ENCODE data around the gene ADAMTS8.

ADAMTS8 gene

GRCh38 chr11:130467116-130467900 lies 38.9 kb upstream of the ADAMTS8 start:
- ATAC-seq = no peak
- Mint-ChIP-seq H3K4me3 (no peak overlapping the region), H3K9me3 (no peaks in the 10 kb centered on the region), H3K36me3 (no peaks in the 10 kb centered on the region), H3K27ac (no peak overlapping the region), H3K4me1 (no peaks in the 10 kb centered on the region)
- no peak for DNase-seq (ENCODE audit: low spot score in 2 of 2)

- no peaks in the 10 kb centered on the region for H3K4me1 Mint-ChIP-seq
- no peak overlapping the region for H3K4me3 Mint-ChIP-seq
- no peaks in the 10 kb centered on the region for H3K9me3 Mint-ChIP-seq
- ATAC-seq = no peak
- DNase-seq (ENCODE audit: low spot score in 2 of 2) = no peak
- H3K36me3 Mint-ChIP-seq = no peaks in the 10 kb centered on the region
- H3K27ac Mint-ChIP-seq = no peak overlapping the region
These were observed 36.9 kb upstream of the ADAMTS8 start for GRCh38 chr11:130465263-130465662.

- Mint-ChIP-seq H3K4me3 (no peak overlapping the region), H3K36me3 (no peaks in the 10 kb centered on the region), H3K4me1 (no peaks in the 10 kb centered on the region), H3K27ac (no peak overlapping the region), H3K9me3 (no peaks in the 10 kb centered on the region)
- DNase-seq (ENCODE audit: low spot score in 2 of 2) = no peak
- no peak for ATAC-seq
These were observed 35.9 kb upstream of the ADAMTS8 start for GRCh38 chr11:130464291-130464812.

- no peak overlapping the region for H3K27ac Mint-ChIP-seq
- H3K4me3 Mint-ChIP-seq = no peak overlapping the region
- H3K36me3 Mint-ChIP-seq = no peaks in the 10 kb centered on the region
- H3K9me3 Mint-ChIP-seq = no peaks in the 10 kb centered on the region
- ATAC-seq (no peak), DNase-seq (ENCODE audit: low spot score in 2 of 2) (no peak)
- no peaks in the 10 kb centered on the region for H3K4me1 Mint-ChIP-seq
These were observed 34.5 kb upstream of the ADAMTS8 start for GRCh38 chr11:130462931-130463330.

GRCh38 chr11:130462101-130462885 lies 33.9 kb upstream of the ADAMTS8 start:
- Mint-ChIP-seq H3K9me3 (no peaks in the 10 kb centered on the region), H3K4me3 (no peak overlapping the region), H3K4me1 (no peaks in the 10 kb centered on the region), H3K36me3 (no peaks in the 10 kb centered on the region), H3K27ac (no peak overlapping the region)
- DNase-seq (ENCODE audit: low spot score in 2 of 2) = no peak
- ATAC-seq = no peak

GRCh38 chr11:130459521-130459920 lies 31.1 kb upstream of the ADAMTS8 start:
- no peak overlapping the region for H3K27ac Mint-ChIP-seq
- H3K4me3 Mint-ChIP-seq = no peak overlapping the region
- no peak for ATAC-seq

GRCh38 chr11:130458410-130458729 lies 30.0 kb upstream of the ADAMTS8 start:
- no peak overlapping the region for H3K27ac Mint-ChIP-seq

More at GRCh38 chr11:130459521-130459920, 31.1 kb upstream of the ADAMTS8 start:
- H3K9me3 Mint-ChIP-seq = no peaks in the 10 kb centered on the region
- no peaks in the 10 kb centered on the region for H3K36me3 Mint-ChIP-seq
- H3K4me1 Mint-ChIP-seq = no peaks in the 10 kb centered on the region
- DNase-seq (ENCODE audit: low spot score in 2 of 2) = no peak

GRCh38 chr11:130457623-130458409 lies 29.4 kb upstream of the ADAMTS8 start:
- DNase-seq (ENCODE audit: low spot score in 2 of 2) (no peak), ATAC-seq (no peak)
- H3K4me3 Mint-ChIP-seq = no peak overlapping the region
- H3K4me1 Mint-ChIP-seq = no peaks in the 10 kb centered on the region
- H3K36me3 Mint-ChIP-seq = no peaks in the 10 kb centered on the region
- no peaks in the 10 kb centered on the region for H3K9me3 Mint-ChIP-seq
- no peak overlapping the region for H3K27ac Mint-ChIP-seq

More at GRCh38 chr11:130458410-130458729, 30.0 kb upstream of the ADAMTS8 start:
- no peak for ATAC-seq
- no peaks in the 10 kb centered on the region for H3K9me3 Mint-ChIP-seq
- no peaks in the 10 kb centered on the region for H3K4me1 Mint-ChIP-seq
- H3K4me3 Mint-ChIP-seq = no peak overlapping the region
- no peak for DNase-seq (ENCODE audit: low spot score in 2 of 2)
- H3K36me3 Mint-ChIP-seq = no peaks in the 10 kb centered on the region

GRCh38 chr11:130456286-130456685 lies 27.9 kb upstream of the ADAMTS8 start:
- ATAC-seq (no peak), DNase-seq (ENCODE audit: low spot score in 2 of 2) (no peak)
- Mint-ChIP-seq H3K4me1 (no peaks in the 10 kb centered on the region), H3K36me3 (no peaks in the 10 kb centered on the region), H3K9me3 (no peaks in the 10 kb centered on the region), H3K4me3 (no peak overlapping the region), H3K27ac (no peak overlapping the region)

- Mint-ChIP-seq H3K27ac (no peak overlapping the region), H3K4me3 (no peak overlapping the region), H3K4me1 (no peaks in the 10 kb centered on the region), H3K36me3 (no peaks in the 10 kb centered on the region), H3K9me3 (no peaks in the 10 kb centered on the region)
- no peak for ATAC-seq
- DNase-seq (ENCODE audit: low spot score in 2 of 2) = no peak
These were observed 27.2 kb upstream of the ADAMTS8 start for GRCh38 chr11:130455483-130456127.

GRCh38 chr11:130454491-130455252 lies 26.3 kb upstream of the ADAMTS8 start:
- Mint-ChIP-seq H3K4me1 (no peaks in the 10 kb centered on the region), H3K36me3 (no peaks in the 10 kb centered on the region), H3K4me3 (no peak overlapping the region), H3K27ac (no peak overlapping the region), H3K9me3 (no peaks in the 10 kb centered on the region)
- ATAC-seq (no peak), DNase-seq (ENCODE audit: low spot score in 2 of 2) (no peak)

- no peaks in the 10 kb centered on the region for H3K9me3 Mint-ChIP-seq
- no peak overlapping the region for H3K27ac Mint-ChIP-seq
- no peak for ATAC-seq
- DNase-seq (ENCODE audit: low spot score in 2 of 2) = no peak
- peaks cover 4% of the 10 kb centered on the region for H3K4me1 Mint-ChIP-seq
- H3K36me3 Mint-ChIP-seq = no peaks in the 10 kb centered on the region
- no peak overlapping the region for H3K4me3 Mint-ChIP-seq
These were observed 24.5 kb upstream of the ADAMTS8 start for GRCh38 chr11:130452940-130453339.

- Mint-ChIP-seq H3K27ac (no peak overlapping the region), H3K4me1 (peaks cover 6% of the 10 kb centered on the region), H3K36me3 (no peaks in the 10 kb centered on the region), H3K4me3 (no peak overlapping the region), H3K9me3 (no peaks in the 10 kb centered on the region)
- ATAC-seq (no peak), DNase-seq (ENCODE audit: low spot score in 2 of 2) (no peak)
These were observed 23.8 kb upstream of the ADAMTS8 start for GRCh38 chr11:130452176-130452575.

- no peak for ATAC-seq
- Mint-ChIP-seq H3K36me3 (no peaks in the 10 kb centered on the region), H3K4me1 (peaks cover 6% of the 10 kb centered on the region)
These were observed 23.0 kb upstream of the ADAMTS8 start for GRCh38 chr11:130451231-130452019.

More at GRCh38 chr11:130451231-130452019, 23.0 kb upstream of the ADAMTS8 start:
- DNase-seq (ENCODE audit: low spot score in 2 of 2) = no peak
- Mint-ChIP-seq H3K9me3 (no peaks in the 10 kb centered on the region), H3K27ac (no peak overlapping the region), H3K4me3 (no peak overlapping the region)
